ENCODE data around the gene FAM153A. TPM values are rescaled to one million over a fixed set of nuclear protein-coding genes. Genes with fewer than 3 reads are reported as not detected.
"Not testable (repeated sequence)": the region's sequence is repeated elsewhere in the genome, so short reads cannot be mapped to it uniquely, and the experiment has no call there.

FAM153A gene
- total RNA-seq, 2 donors from 2014 or later, result 10.9 to 63.9 TPM

DNA sequence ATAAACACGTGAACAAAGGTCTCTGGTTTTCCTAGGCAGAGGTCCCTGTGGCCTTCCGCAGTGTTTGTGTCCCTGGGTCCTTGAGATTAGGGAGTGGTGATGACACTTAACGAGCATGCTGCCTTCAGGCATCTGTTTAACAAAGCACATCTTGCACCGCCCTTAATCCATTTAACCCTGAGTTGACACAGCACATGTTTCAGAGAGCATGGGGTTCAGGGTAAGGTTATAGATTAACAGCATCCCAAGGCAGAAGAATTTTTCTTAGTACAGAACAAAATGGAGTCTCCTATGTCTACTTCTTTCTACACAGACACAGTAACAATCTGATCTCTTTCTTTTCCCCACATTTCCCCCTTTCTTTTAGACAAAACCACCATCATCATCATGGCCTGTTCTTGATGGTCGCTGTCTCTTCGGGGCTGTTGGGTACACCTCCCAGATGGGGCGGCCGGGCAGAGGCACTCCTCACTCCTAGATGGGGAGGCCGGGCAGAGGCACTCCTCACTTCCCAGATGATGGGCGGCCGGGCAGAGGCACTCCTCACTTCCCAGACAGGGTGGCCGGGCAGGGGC lies 87.3 kb downstream of the FAM153A start:
- ATAC-seq; H3K27me3 Mint-ChIP-seq; DNase-seq; H3K36me3 Mint-ChIP-seq (ENCODE audit: low read depth); H3K9me3 ChIP-seq (ENCODE audit: control insufficient read depth, low read length, poor library complexity, severe bottlenecking); H3K4me1 Mint-ChIP-seq; H3K4me3 Mint-ChIP-seq; H3K27ac Mint-ChIP-seq: not testable (repeated sequence)

DNA sequence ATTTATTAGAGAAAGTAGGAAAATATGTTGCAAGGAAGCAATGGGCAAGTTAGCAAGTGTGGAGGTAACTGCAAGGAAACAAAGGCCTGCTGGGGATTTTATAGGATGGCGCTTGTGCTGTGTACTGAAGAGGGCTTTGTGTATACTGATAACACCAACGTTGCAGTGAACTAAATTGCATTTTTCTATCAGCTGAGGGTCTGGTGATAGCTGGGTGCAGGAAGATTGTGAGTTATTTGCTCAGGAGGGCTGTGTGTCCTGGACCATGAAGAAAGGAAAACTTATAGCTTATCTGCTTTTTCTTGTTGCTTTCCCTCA lies 88.2 kb downstream of the FAM153A start:
- H3K4me3 Mint-ChIP-seq; H3K27ac Mint-ChIP-seq; H3K4me1 Mint-ChIP-seq; H3K9me3 ChIP-seq (ENCODE audit: control insufficient read depth, low read length, poor library complexity, severe bottlenecking); DNase-seq; H3K36me3 Mint-ChIP-seq (ENCODE audit: low read depth); H3K27me3 Mint-ChIP-seq; ATAC-seq: not testable (repeated sequence)

DNA sequence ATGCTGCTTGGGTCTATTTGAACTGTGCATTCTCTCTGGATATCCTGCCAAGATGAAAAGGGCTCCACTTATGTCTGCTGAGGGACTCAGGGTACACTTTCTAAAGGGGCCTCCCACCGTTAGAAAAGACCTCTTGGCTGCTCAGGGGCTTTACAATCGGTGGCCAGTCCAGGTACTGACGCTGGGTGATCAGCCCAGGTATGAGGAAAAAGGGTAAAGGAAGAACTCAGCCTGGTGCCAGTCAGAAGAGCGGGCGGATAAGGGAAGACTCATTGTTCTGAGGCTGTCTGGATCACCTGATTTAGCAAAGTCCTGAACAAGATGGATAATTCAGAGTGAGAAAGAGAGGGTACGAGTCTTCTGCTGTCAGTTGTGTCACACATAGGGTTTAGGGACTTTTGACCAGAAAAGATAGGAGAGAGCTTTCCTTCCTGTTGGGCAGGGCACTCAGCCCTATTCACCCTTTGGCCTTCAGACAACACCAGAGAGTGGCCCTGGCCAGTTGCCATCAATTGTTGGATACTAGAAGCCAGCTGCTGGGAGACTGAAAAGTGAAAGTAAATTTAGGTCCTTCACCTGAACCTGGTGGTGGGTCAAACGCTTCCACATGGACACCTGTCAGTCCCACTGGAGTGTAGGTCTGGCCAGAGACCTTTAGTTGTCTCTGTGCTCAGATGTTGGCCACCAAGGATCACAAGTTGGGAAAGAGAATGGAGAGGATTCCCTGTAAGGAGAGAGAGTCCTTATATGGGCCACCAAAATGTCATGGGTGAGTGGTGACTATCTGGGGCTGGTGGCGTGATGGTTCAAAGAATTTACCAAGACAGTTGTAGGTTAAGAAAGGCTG lies 88.8 kb downstream of the FAM153A start:
- not testable (repeated sequence) for H3K36me3 Mint-ChIP-seq (ENCODE audit: low read depth); H3K27ac Mint-ChIP-seq; ATAC-seq; H3K4me3 Mint-ChIP-seq; H3K9me3 ChIP-seq (ENCODE audit: control insufficient read depth, low read length, poor library complexity, severe bottlenecking); DNase-seq; H3K4me1 Mint-ChIP-seq; H3K27me3 Mint-ChIP-seq

DNA sequence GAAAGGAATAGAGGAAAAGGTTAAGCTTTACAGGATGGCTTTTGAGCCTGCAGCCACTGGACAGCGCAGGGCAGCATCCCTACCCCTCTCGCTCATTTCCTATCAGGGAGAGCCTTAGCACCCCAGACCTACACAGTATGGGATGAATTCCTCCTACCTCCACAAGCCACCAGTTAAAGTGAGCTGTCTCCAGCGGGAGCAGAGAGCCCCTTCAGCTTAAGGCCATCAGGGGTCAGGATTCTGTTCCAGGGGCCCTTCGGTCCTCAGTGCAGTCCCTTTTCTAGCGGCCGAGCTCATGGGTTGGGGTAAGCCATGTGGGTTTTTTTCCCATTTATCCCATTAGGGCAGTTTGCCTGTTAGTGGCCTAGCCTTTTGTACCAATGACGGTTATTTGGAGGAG lies 89.7 kb downstream of the FAM153A start:
- H3K36me3 Mint-ChIP-seq (ENCODE audit: low read depth); H3K4me3 Mint-ChIP-seq; H3K27me3 Mint-ChIP-seq; H3K9me3 ChIP-seq (ENCODE audit: control insufficient read depth, low read length, poor library complexity, severe bottlenecking); DNase-seq; H3K27ac Mint-ChIP-seq; ATAC-seq; H3K4me1 Mint-ChIP-seq: not testable (repeated sequence)

- DNase-seq; H3K27ac Mint-ChIP-seq; H3K36me3 Mint-ChIP-seq (ENCODE audit: low read depth); H3K27me3 Mint-ChIP-seq; ATAC-seq; H3K4me1 Mint-ChIP-seq; H3K4me3 Mint-ChIP-seq; H3K9me3 ChIP-seq (ENCODE audit: control insufficient read depth, low read length, poor library complexity, severe bottlenecking): not testable (repeated sequence)
Observed at GRCh38 chr5:177692507-177692906, 90.2 kb downstream of the FAM153A start.

DNA sequence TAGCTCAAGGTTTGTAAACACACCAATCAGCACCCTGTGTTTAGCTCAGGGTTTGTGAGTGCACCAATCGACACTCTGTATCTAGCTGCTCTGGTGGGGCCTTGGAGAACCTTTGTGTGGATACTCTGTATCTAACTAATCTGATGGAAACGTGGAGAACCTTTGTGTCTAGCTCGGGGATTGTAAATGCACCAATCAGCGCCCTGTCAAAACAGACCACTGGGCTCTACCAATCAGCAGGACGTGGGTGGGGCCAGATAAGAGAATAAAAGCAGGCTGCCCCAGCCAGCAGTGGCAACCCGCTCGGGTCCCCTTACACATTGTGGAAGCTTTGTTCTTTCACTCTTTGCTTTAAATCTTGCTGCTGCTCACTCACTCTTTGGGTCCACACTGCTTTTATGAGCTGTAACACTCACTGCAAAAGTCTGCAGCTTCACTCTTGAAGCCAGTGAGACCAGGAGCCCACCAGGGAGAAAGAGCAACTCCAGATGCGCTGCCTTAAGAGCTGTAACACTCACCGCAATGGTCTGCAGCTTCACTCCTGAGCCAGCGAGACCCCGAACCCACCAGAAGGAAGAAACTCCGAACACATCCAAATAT lies 93.6 kb downstream of the FAM153A start:
- H3K9me3 ChIP-seq (ENCODE audit: control insufficient read depth, low read length, poor library complexity, severe bottlenecking); H3K4me3 Mint-ChIP-seq; H3K4me1 Mint-ChIP-seq; H3K27ac Mint-ChIP-seq; H3K27me3 Mint-ChIP-seq; H3K36me3 Mint-ChIP-seq (ENCODE audit: low read depth); DNase-seq; ATAC-seq: not testable (repeated sequence)

DNA sequence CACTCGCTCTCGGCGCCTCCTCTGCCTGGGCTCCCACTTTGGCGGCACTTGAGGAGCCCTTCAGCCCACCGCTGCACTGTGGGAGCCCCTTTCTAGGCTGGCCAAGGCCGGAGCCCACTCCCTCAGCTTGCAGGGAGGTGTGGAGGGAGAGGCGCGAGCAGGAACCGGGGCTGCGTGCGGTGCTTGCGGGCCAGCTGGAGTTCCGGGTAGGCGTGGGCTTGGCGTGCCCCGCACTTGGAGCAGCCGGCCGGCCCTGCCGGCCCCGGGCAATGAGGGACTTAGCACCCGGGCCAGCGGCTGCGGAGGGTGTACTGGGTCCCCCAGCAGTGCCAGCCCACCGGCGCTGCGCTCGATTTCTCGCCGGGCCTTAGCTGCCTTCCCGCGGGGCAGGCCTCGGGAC lies 94.6 kb downstream of the FAM153A start:
- H3K36me3 Mint-ChIP-seq (ENCODE audit: low read depth); DNase-seq; H3K4me1 Mint-ChIP-seq; ATAC-seq; H3K9me3 ChIP-seq (ENCODE audit: control insufficient read depth, low read length, poor library complexity, severe bottlenecking); H3K4me3 Mint-ChIP-seq; H3K27ac Mint-ChIP-seq; H3K27me3 Mint-ChIP-seq: not testable (repeated sequence)

DNA sequence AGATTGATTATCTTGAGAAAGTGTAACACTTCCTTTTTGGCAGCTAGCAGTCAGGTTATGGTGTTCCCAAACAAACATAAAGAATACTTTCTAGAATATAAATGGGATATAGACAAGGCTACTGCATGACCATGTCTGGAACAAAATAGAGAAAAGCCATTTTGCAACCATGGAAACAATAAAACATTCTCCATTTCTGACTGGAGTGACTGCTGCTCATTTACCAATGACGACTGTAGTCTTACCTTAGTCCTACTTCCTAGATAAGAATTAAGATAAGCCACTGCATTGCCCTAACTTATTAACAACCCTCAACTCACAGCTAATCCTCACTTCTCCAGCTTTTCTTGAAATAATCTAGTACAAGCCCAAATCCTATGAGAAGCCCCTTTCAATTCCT lies 100.8 kb downstream of the FAM153A start:
- not testable (repeated sequence) for H3K27ac Mint-ChIP-seq; ATAC-seq; H3K4me3 Mint-ChIP-seq; DNase-seq; H3K4me1 Mint-ChIP-seq; H3K9me3 ChIP-seq (ENCODE audit: control insufficient read depth, low read length, poor library complexity, severe bottlenecking); H3K27me3 Mint-ChIP-seq; H3K36me3 Mint-ChIP-seq (ENCODE audit: low read depth)

Other genes with a start within 250 kb of the FAM153A start
- gene FAM193B, start 228.3 kb downstream of the FAM153A start, total RNA-seq, result 100 to 1,000 TPM; 143 to 167 TPM
- gene TMED9, start 190.7 kb downstream of the FAM153A start, total RNA-seq, result 10 to 100 TPM; 63.3 to 69.6 TPM
- 10 to 100 TPM; 24.7 to 27.3 TPM for gene B4GALT7, start 182.8 kb downstream of the FAM153A start, total RNA-seq
- not detected for gene PROP1, start 213.3 kb upstream of the FAM153A start, total RNA-seq